Measurements from ENCODE around the gene CTPS1. TPM values are rescaled to one million over a fixed set of nuclear protein-coding genes. Genes with fewer than 3 reads are reported as not detected.

Gene CTPS1
- total RNA-seq, 1 experiment from 2014 or later: 139 TPM

DNA sequence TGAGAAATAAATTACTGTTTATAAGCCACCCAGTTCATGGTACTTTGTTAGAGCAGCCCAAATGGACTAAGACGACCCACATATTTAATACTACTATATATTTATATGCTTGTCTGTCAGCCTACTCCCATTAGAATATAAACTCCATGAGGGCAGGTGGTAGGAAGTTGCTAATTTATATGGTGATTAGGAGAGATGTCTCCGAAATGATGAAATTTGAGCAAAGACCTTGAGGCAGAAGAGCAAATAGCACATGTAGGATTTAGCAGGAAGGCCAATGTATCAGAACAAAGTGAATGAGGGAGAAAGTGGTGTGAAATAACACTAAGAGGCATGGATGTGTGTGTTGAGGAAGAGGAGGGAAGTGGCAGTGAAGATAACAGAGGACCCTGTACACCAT lies 52.7 kb downstream of the CTPS1 start:
- H3K27ac ChIP-seq (ENCODE audit: low read depth, low read length, poor library complexity, severe bottlenecking): no peak overlapping the region
- CTCF ChIA-PET: no interaction called here
- POLR2A ChIA-PET (ENCODE audit: low non-redundant PET): no interaction called here
- TF ChIP-seq EZH2 (IDR thresholded peaks at IDR 0.05; ENCODE audit: borderline replicate concordance, low read depth, low read length, poor library complexity, severe bottlenecking): no peak
- TF ChIP-seq, protein P1, sequence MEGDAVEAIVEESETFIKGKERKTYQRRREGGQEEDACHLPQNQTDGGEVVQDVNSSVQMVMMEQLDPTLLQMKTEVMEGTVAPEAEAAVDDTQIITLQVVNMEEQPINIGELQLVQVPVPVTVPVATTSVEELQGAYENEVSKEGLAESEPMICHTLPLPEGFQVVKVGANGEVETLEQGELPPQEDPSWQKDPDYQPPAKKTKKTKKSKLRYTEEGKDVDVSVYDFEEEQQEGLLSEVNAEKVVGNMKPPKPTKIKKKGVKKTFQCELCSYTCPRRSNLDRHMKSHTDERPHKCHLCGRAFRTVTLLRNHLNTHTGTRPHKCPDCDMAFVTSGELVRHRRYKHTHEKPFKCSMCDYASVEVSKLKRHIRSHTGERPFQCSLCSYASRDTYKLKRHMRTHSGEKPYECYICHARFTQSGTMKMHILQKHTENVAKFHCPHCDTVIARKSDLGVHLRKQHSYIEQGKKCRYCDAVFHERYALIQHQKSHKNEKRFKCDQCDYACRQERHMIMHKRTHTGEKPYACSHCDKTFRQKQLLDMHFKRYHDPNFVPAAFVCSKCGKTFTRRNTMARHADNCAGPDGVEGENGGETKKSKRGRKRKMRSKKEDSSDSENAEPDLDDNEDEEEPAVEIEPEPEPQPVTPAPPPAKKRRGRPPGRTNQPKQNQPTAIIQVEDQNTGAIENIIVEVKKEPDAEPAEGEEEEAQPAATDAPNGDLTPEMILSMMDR (conservative IDR thresholded peaks at IDR 0.05; ENCODE audit: low read depth, low read length): no peak
- no TSS peak for BruUV-seq (replicated peaks)
- DNase-seq (ENCODE audit: low spot score): no peak
- intact Hi-C loops (cut with micrococcal nuclease; ENCODE audit: unreplicated experiment): no loop called here
- H3K27me3 ChIP-seq (replicated peaks; ENCODE audit: insufficient read depth, low read depth, low read length, poor library complexity): no peaks in the 10 kb centered on the region
- no peaks in the 10 kb centered on the region for H3K4me1 ChIP-seq (ENCODE audit: insufficient read depth, low read length, poor library complexity, severe bottlenecking)
- H3K4me3 ChIP-seq (ENCODE audit: low read depth, low read length, poor library complexity, severe bottlenecking): no peak overlapping the region
- H3K36me3 ChIP-seq (ENCODE audit: insufficient read depth, low read length, poor library complexity, severe bottlenecking): peaks cover 43% of the 10 kb centered on the region
- H3K9me3 ChIP-seq (ENCODE audit: low read depth, low read length, poor library complexity, severe bottlenecking): no peaks in the 10 kb centered on the region

DNA sequence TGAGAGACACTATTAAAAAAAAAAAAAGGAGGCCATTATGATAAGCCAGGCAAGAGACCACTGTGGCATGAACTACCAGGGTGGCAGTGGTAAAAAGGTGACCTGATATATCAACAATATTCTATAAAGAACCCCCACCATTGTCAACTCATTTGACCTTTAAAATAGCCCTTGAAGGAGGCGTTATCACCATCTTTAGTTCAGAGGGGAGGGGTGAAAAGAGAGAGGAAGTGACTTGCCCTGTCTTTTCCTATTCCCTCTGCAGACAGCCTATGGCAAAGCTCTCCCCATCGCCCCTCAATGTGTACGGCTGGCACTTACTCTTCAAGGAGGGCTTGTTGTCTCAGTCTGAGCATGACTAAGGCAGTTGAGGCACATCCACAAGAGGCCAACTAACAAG lies 53.8 kb downstream of the CTPS1 start:
- intact Hi-C loops (cut with micrococcal nuclease; ENCODE audit: unreplicated experiment): no loop called here

DNA sequence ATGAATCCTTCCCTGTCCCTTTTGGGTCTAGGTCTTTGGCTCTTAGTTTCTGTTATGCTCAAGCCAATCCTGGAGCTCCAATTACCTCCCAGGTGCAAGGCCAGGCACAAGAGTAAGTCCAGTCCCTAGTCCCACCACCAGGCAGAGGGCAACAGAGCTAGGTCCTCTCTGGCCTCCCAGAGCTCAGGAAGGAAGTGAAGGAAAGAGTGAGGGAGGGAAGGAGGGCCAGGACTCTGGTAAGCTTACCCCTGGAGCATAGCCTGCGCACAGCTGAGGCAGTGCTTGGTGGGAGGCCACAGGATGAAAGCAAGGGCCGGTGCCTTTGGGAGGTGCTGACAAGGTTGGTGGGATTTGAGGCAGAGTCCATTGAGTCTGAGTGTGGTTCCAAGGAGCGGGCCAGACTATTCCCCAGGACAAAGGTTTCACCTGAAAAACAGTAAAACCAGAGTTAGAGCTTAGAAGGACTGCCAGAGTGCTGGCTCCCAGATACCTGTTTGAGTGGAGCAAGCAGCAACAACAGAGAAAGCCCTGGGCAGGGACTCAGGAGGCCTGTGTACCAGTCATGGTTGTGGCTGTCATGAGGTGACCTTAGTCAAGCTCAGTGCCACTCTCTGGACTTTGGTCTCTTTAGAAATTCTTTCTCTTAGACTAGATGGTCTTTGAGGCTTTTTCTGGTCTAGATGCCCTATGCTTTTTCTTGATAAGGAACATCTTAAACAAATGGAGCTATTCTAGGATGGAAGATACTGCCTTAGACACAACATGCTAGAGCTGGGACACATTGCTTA lies 57.8 kb downstream of the CTPS1 start:
- H3K27me3 ChIP-seq (replicated peaks; ENCODE audit: insufficient read depth, low read depth, low read length, poor library complexity): no peaks in the 10 kb centered on the region
- DNase-seq (ENCODE audit: low spot score): no peak
- no TSS peak for BruUV-seq (replicated peaks)
- TF ChIP-seq, protein P1 (conservative IDR thresholded peaks at IDR 0.05; ENCODE audit: low read depth, low read length): no peak
- TF ChIP-seq EZH2 (IDR thresholded peaks at IDR 0.05; ENCODE audit: borderline replicate concordance, low read depth, low read length, poor library complexity, severe bottlenecking): no peak
- H3K36me3 ChIP-seq (ENCODE audit: insufficient read depth, low read length, poor library complexity, severe bottlenecking): peaks cover 40% of the 10 kb centered on the region
- ChIA-PET POLR2A (ENCODE audit: low non-redundant PET) (interaction anchor here (0.5 kb wide), 1 partner anchor 10 kb away, joined by 10 read pairs; no protein-coding TSS in a partner anchor), CTCF (no interaction called here)
- no peaks in the 10 kb centered on the region for H3K4me1 ChIP-seq (ENCODE audit: insufficient read depth, low read length, poor library complexity, severe bottlenecking)
- intact Hi-C loops (cut with micrococcal nuclease; ENCODE audit: unreplicated experiment): no loop called here
- no peak overlapping the region for H3K27ac ChIP-seq (ENCODE audit: low read depth, low read length, poor library complexity, severe bottlenecking)
- H3K9me3 ChIP-seq (ENCODE audit: low read depth, low read length, poor library complexity, severe bottlenecking): no peaks in the 10 kb centered on the region
- no peak overlapping the region for H3K4me3 ChIP-seq (ENCODE audit: low read depth, low read length, poor library complexity, severe bottlenecking)

More for the DNA sequence above, 53.8 kb downstream of the CTPS1 start:
- Histone ChIP-seq H3K27me3 (replicated peaks; ENCODE audit: insufficient read depth, low read depth, low read length, poor library complexity) (no peaks in the 10 kb centered on the region), H3K27ac (ENCODE audit: low read depth, low read length, poor library complexity, severe bottlenecking) (no peak overlapping the region), H3K4me3 (ENCODE audit: low read depth, low read length, poor library complexity, severe bottlenecking) (no peak overlapping the region), H3K9me3 (ENCODE audit: low read depth, low read length, poor library complexity, severe bottlenecking) (no peaks in the 10 kb centered on the region), H3K36me3 (ENCODE audit: insufficient read depth, low read length, poor library complexity, severe bottlenecking) (peaks cover 48% of the 10 kb centered on the region), H3K4me1 (ENCODE audit: insufficient read depth, low read length, poor library complexity, severe bottlenecking) (no peaks in the 10 kb centered on the region)
- TF ChIP-seq, protein P1 (conservative IDR thresholded peaks at IDR 0.05; ENCODE audit: low read depth, low read length): no peak
- TF ChIP-seq EZH2 (IDR thresholded peaks at IDR 0.05; ENCODE audit: borderline replicate concordance, low read depth, low read length, poor library complexity, severe bottlenecking): no peak
- CTCF ChIA-PET: interaction anchor here (0.7 kb wide), 1 partner anchor 29 kb away, joined by 4 read pairs; no protein-coding TSS in a partner anchor
- no TSS peak for BruUV-seq (replicated peaks)
- DNase-seq (ENCODE audit: low spot score): no peak
- POLR2A ChIA-PET (ENCODE audit: low non-redundant PET): no interaction called here
